Stimulated activated naive CD8-positive, alpha-beta T cell treated with anti-CD3 and anti-CD28 coated beads, Interleukin-15, Interleukin-2, amounts not matched to agents 100 U/mL and 50 U/mL, for 24 hours (primary cell): ENCODE data around the gene LMOD1.
"Not testable (repeated sequence)": the region's sequence is repeated elsewhere in the genome, so short reads cannot be mapped to it uniquely, and the experiment has no call there.

Experiments
- ATAC-seq: fragments of 150-1000 bp; cut with Tn5 transposase; one replicate; pipeline ENCODE4 v1.10.0; 2021
- DNase-seq: peaks from one replicate; pipeline ENCODE4 v3.0.0; 2021

The LMOD1 gene

DNA sequence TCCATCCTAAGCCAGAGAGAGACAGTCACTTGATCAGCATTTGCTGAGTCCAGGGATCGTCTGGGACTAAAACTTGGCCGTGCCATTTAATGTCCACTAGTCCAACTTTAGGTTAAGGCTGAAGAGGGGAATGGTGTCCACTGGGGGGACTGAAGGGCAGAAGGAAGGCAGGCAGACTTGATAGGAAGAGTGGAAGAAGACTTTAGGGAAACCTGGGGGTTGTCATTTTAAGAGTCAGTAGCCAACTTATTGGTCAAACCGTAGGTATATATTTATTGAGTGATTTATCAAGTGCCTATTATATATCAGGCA is 1.3 kb upstream of the LMOD1 start:
- no peak for ATAC-seq
- DNase-seq: no peak

DNA sequence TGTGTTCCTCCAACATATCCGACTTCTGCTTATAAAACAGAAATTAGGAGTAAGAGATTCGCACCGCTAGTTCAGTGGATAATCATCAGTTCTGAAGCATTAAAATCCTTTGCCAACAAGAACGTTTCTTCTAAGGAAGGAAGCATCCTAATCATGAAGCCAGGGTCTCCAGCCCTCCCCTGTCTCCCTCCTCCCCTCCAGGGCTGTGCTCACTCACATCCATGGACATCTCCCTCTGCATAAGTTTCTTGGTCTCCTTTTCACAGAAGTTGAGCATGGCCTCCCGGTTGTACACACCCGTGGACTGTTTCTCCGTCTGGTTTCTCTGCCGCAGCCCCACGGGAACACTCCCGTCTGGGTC is 505 bp downstream of the LMOD1 start:
- DNase-seq (no peak), ATAC-seq (no peak)

DNA sequence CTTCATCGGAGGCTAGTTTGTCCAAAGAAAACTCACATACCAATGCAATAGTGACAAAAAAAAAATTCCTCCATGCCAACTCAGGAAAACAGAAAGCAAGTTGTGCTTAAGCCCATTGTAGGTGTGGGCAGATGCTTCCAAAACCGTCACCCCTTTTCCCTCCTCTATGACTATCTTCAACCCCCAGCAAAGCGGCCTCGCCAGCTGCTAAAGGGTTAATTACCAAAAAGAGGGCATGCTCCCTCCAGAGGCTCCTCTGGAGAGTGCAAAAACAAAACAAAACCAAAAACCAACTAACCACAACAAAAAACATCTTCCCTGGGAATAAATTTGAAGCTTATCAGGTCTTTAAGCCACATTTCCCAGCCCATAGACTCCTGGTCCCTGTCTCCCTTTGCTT is 1.2 kb downstream of the LMOD1 start:
- ATAC-seq (no peak), DNase-seq (no peak)

DNA sequence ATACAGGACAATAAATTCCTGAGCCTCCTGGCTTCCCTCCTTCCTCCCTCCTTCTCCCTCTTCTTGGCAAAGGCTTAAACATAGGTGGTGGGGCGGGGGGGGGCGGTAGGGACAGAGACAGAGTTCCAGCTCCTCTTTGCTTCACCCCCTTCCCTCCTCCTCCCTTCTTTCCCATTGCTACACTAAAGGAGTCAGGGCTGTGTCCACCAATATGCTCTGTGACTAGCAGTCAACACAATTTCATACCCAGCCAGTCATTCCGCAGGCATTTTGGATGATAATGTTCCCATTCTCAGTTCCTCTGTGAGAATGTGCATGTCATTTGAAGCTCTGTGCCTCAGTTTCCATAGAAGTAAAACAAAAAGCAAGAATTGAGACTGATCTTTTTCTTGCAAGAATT is 1.7 kb downstream of the LMOD1 start:
- ATAC-seq (no peak), DNase-seq (no peak)

DNA sequence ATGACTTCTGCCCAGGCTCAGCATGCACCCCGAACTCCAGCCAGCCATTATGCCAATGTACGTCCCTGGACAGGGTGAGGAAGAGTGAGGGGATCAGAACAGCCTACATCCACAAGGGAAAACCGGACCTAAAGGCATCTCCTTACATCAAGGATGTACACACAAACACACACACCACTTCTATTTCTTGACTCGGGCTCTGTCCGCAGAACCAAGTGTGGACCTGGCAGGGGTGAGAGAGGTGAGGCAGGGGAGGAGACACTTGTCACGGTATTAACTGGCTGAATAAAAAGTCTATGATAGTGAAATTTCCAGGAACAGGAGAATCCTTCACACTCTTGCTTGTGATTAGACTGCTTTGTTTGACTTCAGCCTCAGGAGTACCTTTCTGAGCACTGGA is 2.3 kb downstream of the LMOD1 start:
- no peak for DNase-seq
- no peak for ATAC-seq

DNA sequence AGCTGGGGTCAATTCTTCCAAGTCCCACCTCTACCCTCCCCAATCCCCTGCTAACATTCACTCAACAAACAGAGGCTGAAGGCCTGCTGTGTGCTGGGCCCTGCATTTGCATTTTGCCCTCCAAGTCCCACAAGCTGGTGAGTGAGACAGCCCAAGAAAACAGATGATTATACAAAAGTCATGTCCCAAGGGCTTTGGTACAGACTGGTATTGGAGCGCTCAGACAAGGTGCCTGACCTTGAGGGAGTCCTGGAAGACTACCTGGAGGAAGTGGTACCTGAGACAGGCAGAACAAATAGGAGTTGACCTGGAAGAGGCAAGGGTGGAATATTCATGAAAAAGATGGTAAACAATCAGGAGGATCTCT is 4.2 kb downstream of the LMOD1 start:
- ATAC-seq: no peak
- no peak for DNase-seq

DNA sequence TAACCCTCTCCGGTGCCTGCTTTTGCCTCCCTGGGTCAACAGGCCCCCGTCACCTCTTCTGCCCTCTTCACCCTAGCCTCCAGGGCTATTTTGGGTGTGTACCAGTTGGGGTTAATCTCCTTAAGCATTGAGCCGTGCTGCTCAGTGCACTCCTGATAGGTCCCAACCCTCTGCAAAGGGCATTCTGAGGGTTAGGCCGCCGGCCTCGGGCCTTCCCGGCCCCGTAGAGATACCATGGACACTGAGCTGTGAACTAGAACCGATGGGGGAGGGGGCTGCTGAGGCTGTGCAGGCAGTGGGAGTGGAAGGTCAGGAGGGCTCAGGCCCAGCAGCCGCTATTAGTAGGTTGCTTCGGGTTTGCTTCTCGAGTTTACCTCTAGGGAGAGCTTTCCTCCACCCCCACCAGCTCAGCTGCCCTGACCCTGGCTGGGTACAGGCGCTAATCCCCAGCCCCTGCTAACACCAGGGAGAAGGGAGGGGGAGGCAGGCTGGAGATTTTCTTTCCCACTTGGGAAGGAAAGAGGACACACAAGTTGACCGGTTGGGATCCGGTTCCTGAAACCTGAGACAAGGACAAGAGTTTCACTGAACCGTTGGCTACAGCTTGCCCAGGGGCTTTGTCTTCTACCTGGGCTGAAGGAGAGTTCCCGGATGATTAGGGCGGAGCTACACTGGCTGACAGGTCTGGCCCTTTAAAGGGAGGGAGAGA is 4.8 kb downstream of the LMOD1 start:
- ATAC-seq: no peak
- no peak for DNase-seq

DNA sequence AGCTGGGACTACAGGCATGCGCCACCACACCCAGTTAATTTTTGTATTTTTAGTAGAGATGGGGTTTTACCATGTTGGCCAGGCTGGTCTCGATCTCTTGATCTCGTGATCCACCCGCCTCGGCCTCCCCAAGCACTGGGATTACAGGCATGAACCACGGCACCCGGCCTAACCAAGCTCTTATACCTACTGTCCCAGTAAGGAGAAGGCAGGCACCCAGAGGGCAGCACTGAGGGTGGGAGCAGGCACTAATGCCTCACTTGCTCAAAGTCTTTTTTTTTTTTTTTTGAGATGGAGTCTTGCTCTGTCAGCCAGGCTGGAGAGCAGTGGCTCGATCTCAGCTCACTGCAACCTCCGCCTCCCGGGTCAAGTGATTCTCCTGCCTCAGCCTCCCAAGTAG is 6.0 kb downstream of the LMOD1 start:
- ATAC-seq, DNase-seq: not testable (repeated sequence)

DNA sequence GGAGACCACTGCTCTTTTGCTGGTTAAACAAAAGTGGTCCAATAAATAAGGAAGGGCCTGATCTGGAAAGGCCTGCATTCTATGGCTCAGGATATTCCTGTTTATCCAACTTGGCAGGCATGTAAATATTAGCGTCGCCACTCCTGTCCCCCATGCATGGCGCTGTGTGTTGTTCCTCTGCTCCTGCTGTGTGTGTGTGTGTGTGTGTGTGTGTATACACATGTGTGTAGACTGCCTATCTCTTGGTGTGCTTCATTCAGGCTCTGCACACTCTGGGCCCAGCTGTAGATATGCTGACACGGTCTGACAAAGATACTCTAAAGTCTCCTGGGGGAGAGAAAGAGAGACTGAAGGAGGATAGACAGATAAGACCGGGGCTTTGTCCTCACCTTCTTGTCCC is 6.8 kb downstream of the LMOD1 start:
- DNase-seq (no peak), ATAC-seq (no peak)

DNA sequence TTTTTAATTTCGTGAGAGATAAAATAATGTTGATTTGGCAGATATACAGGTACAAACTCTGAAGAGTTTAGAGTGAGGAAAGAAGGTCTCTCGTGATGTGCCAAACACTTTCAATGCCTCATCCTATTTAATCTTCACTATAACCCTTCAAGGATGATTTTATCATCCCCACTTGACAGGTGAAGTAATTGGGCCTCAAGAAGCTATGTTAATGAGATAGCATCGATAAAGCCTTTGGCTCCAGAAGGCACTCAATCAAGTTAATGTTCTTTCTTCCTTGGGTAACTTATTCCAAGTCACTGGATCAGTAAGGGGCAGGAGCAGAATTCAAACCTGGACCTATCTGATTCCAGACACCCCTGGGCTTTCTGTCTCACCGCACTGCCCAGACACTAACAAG is 7.2 kb downstream of the LMOD1 start:
- no peak for ATAC-seq
- DNase-seq: no peak

DNA sequence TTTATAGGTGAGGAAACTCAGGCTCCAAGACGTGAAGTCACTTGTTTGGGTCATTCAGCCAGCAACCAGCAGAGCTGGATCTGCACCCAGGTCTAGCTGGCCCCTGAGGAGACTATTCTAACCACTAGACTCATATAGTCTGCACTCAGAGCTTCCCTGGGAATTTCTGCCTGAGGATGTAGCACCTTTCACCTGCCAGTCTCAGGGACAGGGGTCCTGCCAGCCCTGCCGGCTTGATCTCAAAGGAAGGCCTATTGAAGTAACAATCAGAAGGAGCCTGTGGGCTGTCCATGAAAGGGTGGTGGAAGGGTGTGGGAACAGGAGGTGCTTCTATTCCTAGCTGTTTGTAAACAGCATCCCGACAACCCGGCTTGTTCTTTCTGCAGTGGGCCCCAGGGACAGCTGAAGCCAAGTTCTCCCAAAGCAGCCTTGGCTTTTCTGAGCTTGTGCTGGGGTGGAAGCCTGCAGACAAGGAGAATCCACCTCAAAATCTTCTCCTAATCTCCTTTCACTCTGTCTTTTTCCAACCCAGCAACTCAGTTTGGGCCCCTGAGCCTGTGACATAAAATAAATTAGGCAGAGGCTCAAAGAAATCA is 7.8 kb downstream of the LMOD1 start:
- DNase-seq: no peak
- ATAC-seq: no peak

DNA sequence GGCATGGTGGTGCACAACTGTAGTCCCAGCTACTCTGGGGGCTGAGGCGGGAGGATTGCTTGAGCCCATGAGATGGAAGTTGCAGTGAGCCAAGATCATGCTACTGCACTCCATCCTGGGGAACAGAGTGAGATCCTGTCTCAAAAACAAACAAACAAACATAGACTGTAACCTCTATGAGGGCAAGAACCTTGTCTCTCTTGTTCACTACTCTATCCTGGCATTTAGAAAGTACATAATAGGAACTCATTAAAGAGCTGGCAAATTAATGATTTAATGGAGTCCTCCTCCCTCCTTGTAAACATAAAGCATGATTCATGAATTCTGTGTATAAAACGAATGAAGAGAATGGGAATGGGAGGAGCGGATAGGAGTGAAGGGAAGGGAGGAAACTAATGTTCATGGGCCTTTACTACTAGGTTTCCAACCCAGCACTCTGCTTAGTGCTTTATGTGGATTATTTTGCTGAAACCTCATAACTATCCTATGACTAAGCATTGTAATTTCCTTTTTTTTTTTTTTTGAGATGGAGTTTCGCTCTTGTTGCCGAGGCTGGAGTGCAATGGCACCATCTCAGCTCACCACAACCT is 8.6 kb downstream of the LMOD1 start:
- no peak for ATAC-seq
- DNase-seq: no peak

DNA sequence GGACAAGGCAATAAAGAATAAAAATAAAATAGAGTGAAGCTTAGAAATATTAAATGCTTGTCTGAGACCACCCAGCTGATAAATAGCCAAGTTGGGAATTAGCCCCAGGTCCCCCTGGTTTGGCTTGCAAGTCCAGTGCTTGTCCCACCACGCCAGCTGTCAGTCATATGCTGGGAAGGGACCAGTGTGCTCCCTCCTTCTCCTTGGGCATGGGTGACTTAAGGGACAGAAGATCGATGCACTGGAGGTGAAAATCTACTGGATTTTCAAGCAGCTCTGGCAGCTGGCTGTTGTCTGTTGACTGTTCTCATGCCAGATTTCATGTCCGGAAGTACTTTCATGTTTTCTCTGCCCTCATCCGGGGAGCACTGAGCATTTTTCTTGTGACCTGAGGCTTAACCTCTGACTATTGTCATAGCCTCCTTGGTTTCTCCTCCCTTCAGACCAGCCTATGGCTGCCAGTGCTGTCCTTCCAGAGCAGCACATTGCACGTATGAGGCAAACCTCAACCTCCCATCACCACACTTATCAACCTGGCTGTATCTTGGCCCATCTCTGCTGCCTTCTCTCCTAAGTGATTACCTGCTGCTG is 12.4 kb downstream of the LMOD1 start:
- ATAC-seq (no peak), DNase-seq (no peak)

DNA sequence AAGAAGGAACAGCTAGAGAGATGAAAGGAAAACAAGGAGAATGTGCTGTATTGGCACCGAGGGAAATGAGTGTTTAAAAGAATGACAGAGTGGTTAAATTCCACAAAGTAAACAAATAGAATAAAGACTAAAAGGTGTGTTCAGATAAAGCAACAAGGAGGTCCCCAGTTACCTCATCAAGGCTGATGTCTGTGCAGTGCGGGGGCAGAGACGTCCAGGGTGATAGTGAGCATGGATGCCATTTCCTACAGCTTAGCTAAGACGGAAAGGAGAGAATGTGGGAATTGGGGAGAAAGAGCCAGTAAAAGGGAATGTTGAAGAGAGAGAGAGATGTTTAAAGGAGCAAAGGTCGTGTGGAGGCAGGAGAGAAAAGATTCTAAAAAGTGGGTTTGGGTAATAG is 15.5 kb downstream of the LMOD1 start:
- no peak for DNase-seq
- no peak for ATAC-seq

DNA sequence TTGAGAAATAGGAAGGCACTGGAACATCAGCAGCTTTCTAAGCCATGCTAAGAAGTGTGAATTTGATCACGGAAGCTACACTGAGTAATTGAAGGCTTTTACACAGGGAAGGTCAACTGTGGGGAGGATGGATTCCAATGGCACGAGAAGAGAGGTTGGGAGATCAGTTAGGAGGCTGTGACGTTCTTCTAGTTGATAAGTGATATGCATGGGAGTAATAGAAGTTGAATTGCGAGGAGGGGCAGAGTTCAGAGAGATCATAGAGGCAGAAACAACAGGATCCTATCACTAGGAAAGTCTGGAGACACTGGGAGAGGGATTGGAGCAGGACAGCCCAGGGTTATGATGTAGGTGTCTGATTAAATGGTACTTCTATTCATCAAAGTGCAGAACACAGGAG is 16.2 kb downstream of the LMOD1 start:
- DNase-seq (no peak), ATAC-seq (no peak)

DNA sequence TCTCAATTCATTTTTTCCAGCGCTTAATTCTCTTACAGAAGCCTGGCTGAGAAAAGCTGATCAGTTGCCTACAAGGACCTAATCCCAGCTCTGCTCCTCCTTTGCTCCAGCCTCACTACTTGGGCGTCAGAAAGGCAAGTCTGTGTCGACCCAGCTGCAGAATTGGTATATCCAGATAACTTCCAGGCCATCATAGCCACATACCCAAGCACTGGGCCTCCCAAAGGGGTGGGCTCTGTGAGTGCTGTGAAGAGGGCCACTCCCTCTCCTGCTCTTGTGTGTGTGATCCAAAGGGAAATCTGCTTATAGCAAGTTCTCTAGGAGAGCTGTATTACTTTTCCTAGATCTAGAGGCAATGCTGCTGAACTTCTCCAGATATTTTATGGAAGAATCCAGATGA is 18.1 kb downstream of the LMOD1 start:
- DNase-seq: no peak
- no peak for ATAC-seq

DNA sequence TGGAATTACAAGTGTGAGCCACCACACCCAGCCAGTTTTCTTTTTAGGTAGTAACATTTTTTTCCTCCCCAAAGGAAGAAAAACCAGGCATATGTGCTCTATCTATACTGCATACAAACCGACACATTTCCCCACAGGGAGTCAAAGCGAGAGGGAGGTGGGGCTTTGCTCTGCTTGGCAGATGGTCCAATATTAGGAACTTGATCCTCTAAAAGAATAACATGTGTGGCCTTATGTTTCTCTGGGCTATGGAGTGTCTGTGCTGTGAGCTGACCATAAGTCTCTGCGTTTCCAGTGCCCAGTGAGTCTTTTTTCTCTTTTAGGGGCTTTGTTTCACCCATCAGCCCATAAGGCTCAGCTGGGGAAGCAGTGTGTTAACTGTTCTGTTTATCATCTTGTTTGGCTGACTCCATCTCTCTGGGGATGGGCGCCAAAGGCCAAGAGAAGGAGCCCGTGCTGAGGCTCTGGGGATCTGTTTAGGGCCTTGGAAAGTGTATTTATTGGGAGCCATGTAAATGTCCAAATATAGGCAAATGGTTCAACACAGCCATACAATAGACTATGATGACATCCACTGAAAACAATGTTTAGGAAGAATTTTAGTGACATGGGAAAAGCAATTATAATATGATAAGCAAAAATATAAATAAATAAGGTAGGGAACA is 20.2 kb downstream of the LMOD1 start:
- ATAC-seq (no peak), DNase-seq (no peak)

DNA sequence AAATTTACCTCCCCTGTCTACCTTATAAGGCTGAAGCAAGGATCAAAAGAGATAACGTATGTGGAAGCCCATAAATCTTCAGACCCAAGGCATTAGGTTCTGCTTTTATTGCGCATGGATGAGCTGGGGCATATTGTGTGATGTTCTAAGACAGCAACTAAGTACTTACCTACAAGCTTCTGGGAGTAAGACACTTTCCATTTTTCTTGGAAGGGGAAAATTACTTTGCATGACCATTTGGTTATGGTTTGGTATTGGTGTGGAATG is 21.1 kb downstream of the LMOD1 start:
- DNase-seq: no peak
- no peak for ATAC-seq

DNA sequence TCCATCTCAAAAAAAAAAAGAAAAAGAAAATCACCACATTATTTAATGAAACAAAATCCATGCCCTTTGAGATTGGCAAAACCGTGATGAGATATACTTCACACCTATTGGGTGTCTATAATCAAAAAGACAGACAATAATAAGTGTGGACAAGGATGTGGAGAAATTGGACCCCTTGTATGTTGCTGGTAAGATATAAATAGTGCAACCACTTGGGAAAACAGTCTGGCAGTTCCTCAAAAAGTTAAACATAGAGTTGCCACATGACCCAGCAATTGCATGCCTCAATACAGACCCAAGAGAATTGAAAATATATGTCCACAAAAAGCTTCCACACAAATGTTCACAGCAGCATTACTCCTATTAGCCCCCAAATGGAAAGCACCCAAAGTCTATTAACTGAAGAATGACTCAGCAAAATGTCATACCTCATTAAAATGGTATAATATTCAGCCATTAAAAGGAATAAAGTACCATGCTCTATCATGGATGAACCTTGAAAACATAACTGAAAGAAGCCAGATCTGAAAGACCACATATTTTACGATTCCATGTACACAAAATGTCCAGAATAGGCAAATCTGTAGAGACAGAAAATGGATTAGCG is 24.3 kb downstream of the LMOD1 start:
- ATAC-seq (no peak), DNase-seq (no peak)

DNA sequence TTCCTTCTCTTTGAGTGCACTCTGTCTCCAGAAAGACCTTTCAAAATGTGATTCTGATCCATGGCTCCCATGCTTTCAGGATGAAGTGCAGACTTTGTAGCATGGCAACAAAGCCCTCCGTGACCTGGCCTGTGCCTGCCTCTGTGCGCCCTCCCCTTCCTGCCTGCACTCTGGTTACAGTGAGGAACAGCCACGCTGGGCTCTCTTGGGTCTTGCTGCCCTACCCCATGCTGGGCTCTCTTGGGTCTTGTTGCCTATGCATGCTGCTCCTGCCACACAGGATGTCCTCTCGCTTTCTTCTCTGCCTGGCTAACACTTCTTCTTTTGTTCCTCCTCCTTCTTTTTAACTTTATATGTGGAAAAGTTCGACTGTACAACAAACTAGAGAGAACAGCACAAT is 28.0 kb downstream of the LMOD1 start:
- no peak for DNase-seq
- ATAC-seq: no peak

DNA sequence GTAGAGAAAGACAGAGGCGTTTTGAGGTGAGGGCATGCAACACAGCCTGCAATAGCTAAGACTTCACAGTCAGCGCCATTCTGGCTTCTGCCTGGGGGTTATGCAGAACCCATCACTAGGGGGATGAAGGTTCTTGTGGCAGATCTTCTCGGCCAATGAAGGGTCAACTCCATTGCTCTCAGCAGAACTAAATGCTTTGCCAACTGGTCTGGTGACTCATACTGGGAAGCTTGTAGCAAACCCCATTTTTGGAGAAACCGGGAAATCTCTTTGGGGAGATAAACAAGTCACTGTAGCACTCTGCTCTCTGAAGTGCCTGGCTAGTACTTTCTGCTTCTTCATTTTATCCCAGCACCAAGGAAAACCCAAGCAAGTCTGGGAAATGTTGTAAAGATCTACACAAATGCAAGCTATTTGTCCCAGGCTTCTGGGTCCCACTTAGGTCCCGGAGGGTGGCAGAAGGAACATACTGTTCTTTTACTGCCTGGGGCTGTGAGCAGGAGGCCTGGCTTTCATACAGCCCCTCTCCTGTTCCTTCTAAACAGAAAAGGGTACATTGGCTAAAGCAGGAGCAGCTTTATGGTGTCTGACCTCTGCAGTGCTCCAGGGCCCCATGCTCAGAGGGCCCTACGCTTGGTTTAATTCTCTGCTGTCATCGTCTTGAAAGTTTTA is 28.9 kb downstream of the LMOD1 start:
- DNase-seq (no peak), ATAC-seq (no peak)

DNA sequence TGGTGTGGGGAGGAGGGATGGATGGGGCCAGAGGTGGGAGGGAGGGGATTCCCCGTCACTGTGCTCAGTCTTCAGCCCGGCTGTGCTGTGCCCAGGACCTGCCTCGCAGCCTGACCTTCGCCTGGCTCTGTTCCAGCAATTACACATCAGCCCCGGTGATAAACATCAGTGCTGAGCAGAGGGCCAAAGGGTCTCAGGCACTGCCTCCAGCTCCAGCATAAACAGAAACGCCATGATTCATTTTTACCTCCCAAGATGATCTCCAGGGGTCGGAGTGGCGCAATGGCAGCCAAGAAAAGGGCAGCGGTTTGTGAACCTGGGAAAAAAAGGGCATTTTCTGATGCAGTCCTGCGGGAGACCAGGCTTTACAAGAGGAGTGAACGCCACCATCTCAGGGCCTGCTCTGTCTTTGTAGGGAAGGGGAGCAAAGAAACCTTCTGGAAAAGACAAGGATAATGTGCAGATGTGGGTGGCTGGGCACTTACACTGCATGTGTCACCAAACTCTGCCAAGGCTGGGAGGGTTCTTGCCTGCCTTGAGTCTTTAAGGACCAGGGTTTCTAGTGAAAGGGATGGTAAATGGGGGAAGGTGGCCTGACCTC is 29.6 kb downstream of the LMOD1 start:
- peak; percentile 19 for DNase-seq
- peak; percentile 74 for ATAC-seq
